Activated CD4-positive, alpha-beta T cell treated with anti-CD3 and anti-CD28 coated beads for 48 hours (primary cell): ENCODE results near the gene PDSS2.
"Not testable (repeated sequence)": the region's sequence is repeated elsewhere in the genome, so short reads cannot be mapped to it uniquely, and the experiment has no call there.

Source experiments
- DNase-seq: peaks from one replicate; pipeline ENCODE4 v3.0.0-alpha.2; 2020

Gene PDSS2

DNA sequence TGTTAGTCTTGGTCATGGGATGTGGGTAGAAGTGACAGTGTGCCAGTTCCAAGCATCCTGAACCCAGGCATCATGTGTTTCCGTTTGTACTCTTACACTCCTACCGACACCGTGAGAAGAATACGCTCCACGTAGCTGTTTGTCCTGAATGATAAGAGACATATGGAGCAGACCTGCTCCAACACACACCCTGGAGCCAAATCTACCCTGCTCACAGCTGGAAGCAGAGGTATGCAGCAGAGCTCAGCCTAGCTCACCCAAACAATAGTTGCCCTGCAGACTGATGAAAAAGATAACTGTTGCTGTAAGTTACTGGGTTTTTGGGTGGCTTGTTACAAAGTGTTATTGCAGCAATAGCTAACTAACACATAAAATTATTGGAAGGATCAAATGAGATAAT, 14.3 kb upstream of the PDSS2 start:
- DNase-seq, result no peak

DNA sequence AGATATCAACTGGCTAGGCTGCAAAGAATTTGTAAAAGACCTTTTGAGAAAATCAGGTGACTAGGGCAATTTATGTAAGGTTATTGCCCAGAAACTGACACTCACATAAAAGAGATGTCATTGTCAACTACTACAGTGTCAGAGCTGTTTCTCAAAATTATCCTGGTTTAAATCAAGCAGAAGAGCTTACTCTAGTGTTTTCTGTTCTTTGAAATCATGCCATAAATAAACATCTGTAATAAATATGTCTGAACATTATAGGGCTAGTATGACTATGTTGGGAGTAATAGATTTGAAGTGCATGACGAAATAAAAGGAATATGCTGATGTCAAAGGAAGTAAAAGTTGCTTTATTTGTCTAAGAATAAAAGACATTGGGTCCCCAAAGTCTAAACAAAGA, 11.0 kb upstream of the PDSS2 start:
- DNase-seq, result no peak

DNA sequence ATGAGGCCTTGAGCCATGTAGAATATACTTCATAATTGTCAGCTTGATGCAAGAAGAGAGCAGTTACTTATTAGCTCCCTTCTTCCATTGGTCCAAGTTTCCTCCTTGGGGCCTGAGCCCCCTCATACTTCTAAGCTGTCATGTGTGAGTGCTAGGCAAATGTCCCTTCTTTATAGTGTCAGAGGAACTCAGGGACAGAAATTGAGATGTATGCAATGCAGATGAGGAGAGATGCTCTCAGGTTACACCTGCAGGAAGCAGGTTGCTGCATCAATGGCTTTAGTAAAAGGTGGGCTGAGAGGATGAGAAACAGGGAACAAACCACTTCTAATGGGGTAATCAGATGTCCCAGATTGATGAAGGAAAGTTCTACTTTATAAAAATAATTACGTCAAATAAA, 6.7 kb upstream of the PDSS2 start:
- DNase-seq, result no peak

DNA sequence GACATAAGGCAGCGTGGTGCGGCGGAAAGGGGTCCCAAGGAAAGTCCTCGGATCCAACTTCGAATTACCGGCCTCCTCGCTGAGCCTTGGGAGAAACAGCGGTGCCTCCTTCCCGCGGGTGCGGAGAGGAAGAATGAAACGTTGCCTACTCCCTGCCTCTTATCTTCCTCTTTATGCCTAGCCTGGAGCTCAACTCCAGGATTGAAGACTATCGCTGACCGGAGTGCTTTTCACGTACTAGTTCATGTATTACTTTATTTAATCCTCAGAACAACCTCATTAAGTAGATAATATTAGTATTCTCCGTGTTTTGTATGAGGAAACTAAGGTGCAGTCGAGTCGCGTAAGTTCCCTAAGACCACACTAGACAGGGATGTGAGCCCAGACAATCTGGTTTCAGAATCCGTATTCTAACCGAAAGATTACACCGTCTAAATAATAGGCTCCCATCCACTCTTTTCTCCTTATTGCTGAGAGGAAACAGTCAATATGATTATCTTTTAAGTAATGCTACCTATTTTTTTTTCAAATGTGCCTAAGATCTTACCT, 793 bp upstream of the PDSS2 start:
- DNase-seq, result no peak

DNA sequence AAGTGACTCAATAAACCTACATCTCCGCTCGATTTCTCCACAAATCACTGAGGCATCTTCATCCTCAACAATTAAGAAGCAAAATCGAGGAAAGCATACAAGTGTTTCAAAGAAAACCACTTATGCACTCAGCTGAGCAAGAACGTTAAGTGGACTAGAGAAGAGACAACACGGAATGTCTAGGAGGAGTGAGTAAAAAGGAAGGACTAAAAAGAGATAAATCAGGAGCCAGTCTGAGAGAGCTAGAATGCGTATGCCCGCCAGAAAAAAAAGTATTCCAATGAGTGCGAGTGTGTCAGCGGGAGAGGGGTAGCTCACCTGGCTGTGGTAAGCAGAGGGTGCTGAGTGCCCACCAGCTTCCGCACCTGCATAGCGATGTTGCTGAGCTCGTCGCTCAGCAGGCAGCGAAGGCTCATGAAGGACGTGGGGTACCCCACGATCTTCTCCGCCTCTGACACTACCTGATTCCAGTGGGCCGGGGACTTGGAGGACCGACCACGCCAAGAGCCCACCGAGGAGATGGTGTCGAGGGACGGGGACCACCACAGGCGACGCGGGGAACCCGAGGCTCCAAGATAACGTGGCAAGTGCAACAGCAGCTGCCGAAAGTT, 587 bp downstream of the PDSS2 start:
- DNase-seq, result peak; percentile 37

DNA sequence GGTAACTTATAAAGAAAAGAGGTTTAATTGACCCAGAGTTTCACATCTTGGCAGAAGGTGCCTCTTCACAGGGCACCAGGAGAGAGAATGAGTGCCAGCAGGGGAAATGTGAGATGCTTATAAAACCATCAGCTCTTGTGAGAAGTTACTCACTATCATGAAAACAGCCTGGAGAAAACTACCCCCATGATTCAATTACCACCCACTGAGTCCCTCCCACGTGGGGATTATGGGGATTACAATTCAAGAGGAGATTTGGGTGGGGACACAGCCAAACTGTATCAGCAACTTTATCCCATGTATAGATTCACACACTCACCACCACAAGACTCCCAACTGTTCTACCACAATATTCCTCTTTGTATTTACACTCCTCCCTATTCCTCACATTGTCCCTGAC, 10.6 kb downstream of the PDSS2 start:
- DNase-seq, result no peak

DNA sequence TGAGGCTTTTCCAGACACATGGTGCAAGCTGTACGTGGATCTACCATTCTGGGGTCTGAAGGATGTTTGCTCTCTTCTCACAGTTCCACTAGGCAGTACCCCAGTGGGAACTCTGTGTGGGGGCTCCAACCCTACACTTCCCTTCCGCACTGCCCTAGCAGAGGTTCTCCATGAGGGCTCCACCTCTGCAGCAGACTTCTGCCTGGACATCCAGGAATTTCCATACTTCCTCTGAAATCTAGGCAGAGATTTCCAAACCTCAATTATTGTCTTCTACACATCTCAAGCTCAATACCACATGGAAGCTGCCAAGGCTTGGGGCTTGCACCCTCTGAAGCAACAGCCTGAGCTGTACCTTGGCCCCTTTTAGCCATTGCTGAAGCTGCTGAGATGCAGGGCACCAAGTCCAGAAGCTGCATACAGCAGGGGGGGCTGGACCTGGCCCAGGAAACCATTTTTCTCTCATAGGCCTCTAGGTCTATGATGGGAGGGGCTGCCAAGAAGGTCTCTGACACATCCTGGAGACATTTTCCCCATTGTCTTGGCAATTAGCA, 11.6 kb downstream of the PDSS2 start:
- no peak for DNase-seq

DNA sequence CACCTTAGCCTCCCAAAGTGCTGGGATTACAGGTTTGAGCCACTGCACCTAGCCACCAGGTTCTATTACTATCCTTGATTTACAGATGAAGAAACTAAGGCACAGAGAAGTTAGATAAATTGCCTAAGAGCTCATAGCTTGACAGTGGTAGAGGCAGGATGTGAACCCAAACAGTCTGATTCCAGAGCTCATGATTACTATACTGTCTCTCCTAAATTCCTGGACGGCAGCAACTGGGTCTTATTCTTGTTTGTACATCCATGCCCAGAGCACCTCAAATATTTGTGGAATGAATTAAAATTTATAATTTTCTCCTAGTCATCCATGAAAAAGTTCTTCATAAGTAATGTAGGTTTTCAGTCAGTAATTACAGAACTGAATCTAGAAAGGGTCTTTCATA, 15.1 kb downstream of the PDSS2 start:
- no peak for DNase-seq

DNA sequence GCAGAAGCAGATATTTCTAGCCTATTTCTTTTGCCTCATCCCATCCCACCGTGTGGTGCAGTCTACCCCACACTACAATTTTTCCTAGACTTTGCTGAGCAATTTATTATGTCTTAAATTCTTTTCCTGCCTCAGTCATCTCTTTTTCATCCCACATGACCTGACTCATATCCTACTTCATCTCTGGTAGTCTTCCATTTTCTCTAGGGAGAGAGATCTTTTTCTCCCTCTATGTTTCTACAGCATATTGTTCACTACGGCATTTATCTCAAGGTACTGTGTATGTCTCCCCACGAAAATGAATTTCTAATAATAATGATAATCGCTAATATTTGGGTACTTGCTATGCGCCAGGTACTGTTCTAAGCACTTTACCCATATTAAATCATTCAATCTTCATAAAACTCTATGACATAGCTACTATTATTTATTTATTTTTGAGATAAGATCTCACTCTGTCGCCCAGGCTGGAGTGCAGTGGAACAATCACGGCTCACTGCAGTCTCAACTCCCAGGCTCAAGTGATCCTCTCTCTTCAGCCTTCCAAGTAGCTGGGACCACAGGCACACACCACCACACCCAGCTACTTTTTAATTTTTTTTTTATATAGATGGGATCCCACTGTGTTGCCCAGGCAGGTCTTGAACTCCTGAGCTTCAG, 15.6 kb downstream of the PDSS2 start:
- DNase-seq, result no peak

DNA sequence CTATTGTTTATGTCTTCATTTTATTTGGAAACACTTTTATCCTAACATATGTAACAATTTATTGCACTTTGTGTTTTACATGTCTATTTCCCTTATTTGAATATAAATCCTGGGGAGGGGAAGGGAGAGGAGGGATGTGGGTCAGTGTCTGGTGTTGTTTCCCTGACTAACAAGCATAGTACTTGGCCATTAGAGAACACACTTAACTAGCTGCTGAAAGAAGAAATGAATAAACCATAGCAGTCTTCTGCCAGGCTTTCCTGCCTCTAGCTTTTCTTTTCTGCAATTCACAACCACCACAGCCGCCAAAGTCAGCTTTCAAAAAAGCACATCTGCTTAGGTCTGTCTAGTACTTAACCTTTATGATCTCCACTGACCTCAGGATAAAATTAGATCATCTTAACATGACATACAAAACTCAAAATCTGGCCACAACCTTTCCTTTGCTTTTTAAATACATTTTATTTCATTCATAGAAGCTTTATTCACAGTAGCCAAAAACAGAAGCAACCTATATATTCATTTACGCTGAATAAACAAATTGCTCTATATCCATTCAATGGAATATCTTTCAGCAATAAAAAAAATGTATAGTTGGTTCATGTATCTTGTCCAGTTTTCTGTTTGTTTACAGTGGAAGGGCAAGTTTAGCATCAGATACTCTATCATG, 16.3 kb downstream of the PDSS2 start:
- DNase-seq, result no peak

DNA sequence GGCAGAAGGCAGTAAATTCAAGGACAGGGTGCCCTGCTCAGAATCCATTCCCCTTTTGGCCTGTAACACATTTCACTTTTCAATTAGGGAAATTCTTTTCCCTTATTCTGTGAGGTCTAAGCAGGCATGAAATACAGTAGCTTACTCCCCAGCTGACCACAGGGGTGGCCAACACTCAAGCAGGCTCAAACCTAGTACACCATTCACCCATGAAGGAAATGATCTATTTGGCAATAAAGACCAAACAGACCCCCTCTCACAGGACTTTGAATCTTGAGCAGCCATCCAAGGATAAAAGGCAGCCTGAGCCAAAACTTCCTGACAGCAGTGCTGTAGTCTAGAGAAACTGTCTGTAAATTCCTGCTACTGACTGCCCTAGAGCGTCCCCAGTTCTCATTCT, 17.7 kb downstream of the PDSS2 start:
- DNase-seq, result no peak

DNA sequence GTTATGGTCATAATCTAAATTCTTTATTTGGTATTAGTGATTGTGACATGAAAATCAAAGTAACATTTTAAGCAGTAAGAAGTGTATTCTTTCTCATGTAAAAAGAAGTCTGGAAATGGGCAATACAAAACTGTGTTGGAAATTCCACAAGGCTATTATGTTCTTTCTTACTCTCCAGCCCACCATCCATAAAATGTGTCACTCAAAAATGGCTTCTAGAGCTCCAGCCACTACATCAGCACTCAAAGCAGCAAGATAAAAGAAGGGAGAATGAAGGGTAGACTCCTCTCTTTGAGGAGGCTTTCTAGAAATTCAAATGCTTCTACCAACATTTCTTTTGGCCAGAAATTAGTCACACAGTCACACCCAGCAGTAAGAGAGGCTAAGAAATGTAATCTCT, 18.4 kb downstream of the PDSS2 start:
- DNase-seq, result no peak

DNA sequence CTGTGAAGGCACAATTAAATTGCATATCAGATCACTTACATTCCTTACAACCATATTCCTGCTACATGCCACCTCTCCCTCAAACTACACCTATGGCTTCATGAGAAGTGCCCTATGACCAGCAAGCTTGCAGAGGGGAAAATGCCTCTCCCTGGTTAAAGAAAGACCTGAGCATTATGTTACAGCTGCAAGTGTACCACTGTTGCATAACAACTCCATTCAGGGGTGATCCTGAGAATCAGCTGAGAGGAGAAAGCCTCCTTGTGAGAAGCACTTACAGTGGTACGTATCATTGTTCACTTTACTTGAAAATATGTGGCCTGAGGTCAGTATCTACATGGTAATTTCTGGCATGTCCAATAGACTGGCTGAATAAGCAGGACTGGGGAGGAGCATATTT, 20.0 kb downstream of the PDSS2 start:
- DNase-seq, result no peak

DNA sequence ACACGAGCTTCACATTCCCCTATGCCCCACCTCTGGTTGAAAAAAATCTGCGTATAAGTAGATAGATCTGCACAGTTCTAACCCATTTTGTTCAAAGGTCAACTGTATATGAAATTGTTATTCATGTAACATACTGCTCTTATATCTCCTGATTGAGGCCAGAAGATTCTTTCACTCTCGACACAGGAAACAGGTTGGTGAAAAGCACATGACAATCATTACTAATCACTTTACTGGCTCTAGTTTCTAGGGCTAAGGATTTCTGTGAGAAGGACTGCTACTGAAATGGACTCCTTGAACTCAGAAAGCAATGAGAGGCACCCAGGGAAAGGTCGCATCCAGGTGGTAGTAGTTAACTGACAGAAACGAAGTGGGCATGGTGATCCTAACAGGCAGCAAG, 21.7 kb downstream of the PDSS2 start:
- no peak for DNase-seq

DNA sequence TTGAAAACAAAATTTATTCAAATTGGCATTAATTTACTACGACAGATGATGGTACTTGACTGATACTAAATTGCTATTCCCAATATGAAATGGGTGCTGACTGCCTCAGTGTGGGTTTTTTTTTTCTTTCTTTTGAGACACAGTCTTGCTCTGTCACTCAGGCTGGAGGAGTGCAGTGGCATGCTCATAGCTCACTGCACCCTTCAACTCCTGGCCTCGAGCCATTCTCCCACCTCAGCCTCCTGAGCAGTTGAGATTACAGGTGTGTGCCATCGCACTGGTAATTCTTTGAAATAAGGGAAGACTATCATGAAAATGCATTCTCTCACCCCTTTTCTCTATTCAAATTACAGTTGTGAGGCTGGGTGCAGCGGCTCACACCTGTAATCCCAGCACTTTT, 22.5 kb downstream of the PDSS2 start:
- DNase-seq, result no peak

DNA sequence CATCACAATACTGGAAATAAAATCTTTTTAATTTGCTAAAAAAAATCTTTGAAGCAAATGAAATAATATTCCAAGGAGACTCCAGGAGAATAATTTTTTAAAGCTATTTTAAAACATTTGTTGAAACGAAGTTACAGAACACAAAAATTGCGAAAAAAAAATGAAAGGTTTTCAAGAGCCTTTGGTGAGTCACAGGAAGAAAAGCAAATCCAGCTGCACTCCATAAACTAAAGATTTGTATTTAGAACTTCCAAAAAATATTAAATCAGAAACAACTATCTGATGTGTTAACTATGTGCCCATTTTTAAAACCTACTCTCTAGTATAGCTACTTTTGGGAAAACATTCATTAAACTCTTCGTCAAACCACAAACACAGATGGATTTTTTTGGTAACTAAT, 23.6 kb downstream of the PDSS2 start:
- DNase-seq, result no peak

DNA sequence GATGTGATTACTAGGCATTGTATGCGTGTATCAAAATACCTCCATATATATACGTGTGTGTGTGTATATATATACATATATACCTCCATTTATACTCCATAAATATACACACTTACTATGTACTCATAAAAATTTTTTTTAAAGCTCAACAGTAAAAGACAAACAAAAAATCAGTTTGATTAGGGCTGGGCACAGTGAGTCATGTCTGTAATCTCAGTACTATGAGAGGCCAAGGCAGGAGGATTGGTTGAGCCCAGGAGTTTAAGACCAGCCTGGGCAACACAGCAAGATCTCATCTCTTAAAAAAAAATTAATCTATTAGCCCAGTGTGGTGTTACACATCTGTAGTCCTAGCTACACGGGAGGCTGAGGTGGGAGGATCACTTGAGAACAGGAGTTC, 24.6 kb downstream of the PDSS2 start:
- no peak for DNase-seq

DNA sequence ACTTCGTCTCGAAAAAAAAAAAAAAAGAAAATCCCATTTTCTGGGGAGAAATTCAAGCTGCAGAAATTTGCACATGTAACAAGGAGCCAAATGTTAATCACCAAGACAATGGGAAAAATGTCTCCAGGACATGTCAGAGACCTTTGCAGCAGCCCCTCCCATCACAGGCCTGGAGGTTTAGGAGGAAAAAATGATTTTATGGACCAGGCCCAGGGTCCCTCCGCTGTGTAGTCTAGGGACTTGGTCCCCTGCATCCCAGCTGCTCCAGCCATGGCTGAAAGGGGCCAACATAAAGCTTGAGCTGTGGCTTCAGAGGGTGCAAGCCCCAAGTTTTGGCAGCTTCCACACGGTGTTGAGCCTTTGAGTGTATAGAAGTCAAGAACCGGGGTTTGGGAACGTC, 33.4 kb downstream of the PDSS2 start:
- DNase-seq, result not testable (repeated sequence)

DNA sequence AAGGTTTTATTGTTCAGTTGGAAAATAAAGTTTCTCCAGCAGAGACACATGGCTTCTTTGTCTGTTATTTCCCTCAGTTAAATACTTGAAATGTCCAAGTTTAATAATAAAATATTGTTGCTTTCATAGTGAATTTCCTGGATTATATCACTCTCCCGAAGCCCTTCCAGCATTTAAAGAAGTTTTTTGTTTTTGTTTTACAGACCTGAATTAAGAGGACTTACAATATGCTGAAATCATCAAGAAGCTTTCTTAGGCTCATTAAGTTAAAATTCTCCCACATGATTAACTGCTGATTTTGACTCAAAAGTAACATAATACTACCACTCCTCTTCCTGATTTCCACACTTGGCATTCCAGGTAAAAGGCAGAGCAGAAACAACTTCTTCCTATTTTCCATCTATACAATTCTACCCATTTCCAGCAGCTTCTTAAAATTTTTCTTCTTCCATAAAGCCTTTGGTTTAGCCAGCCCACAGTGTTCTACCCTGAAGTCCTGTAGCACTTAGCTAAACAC, 35.8 kb downstream of the PDSS2 start:
- DNase-seq, result no peak

DNA sequence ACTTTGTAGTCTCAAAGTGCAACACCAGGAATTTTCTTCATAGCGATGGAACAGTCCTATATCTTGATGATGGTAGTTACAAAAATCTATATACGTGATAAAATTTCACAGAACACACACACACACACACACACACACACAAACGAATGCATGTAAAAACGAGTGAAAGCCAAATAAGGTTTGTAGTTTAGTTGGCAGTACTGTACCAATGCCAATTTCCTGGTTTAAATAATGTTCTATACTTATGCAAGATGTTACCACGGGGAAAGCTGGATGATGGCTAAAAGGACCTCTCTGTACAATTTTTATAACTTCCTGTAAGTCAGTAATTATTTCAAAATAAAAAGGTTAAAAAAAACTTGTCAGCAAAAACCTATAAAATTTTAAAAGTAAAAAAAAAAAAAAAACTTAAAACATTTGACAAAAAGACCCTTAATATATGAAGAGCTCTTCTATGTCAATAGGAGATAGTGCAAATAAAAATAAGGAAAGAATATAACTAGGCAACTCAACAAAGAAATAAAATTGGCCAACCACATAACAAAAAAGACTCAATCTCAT, 37.6 kb downstream of the PDSS2 start:
- DNase-seq, result no peak

DNA sequence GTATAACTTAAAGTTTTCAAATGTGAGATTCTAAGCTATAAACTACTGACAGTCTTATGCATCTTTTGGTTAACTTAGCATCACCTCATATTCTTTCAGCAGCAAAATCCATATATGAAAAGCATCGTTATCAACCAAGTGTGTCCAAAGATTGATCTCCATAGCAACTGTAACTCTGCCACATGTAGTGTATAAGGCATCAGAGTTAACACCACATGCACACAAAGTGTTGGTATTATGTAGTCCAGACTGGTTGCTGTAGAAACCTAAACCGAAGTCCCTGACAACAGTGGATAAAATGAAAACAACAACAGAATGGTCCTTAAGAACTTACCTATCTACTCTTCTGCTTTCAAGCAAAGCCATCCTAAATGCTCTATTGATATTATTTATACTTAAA, 39.6 kb downstream of the PDSS2 start:
- no peak for DNase-seq

DNA sequence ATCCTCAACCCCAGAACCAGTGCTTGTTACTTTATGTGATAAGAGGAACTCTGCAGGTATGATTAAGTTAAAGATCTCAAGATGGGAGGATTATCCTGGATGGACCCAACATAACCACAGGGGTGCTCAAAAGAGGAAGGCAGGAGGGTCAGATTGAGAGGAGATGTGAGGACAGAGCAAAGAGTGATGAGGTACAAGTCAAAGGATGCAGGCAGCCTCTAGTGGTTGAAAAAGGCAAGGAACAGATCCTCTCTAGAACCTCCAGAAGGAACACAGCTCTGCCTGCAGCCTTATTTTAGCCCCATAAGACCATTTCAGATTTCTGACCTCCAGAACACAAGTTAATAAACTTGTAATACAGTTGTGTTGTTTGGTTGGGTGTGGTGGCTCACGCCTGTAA, 41.2 kb downstream of the PDSS2 start:
- DNase-seq, result no peak

DNA sequence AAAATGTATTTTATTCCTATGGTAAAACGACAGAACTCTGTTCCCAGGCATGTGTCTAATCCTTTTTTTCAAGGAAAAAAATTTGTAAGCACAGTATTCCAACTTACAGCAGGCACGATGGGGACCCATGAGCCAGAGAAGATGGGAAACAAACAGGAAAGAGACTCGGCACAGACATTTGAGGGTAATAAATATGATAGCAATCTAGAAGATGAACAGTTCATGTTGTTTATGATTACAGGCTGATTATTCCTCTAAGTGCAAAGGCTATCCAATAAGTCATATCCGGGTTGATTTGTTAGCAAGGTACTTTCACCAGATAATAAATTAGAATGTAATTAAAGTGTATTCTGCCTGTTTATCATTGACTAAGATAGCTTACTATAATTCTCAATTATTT, 43.2 kb downstream of the PDSS2 start:
- DNase-seq, result no peak
